HCT116 (cell line): ENCODE data around the gene SLC5A10.

ENCODE experiments used
- CBX3 ChIP-seq: IDR thresholded peaks from 2 replicates; pipeline ENCODE4 v1.6.1; 2012; ENCODE audit warnings: low read depth
- EZH2 ChIP-seq: fragments of 200-600 bp; sonication (generic); IDR thresholded peaks from 2 replicates; pipeline ENCODE4 v1.6.1; 2017; ENCODE audit warnings: antibody characterized with exemption, mixed run types
- POLR2A ChIP-seq: IDR thresholded peaks from 2 replicates; pipeline ENCODE4 v1.7.0; 2011; ENCODE audit warnings: borderline replicate concordance; ENCODE audit not compliant: insufficient read depth, insufficient read length; ENCODE audit errors: extremely low read depth
- POLR2AphosphoS5 ChIP-seq: IDR thresholded peaks from 2 replicates; pipeline ENCODE4 v1.6.1; 2011; ENCODE audit warnings: mild to moderate bottlenecking, low read depth, low read length, moderate library complexity
- TF ChIP-seq, protein P1 (sequence below), 3 experiments: fragments of 200-600 bp in 1 of 3; sonication (generic) in 1 of 3; IDR thresholded peaks in 2 of 3; conservative IDR thresholded peaks in 1 of 3; 2 replicates each; pipeline ENCODE4 v1.5.1; 2012 to 2017; ENCODE audit warnings: low read depth in 2 of 3, low read length in 2 of 3, antibody characterized with exemption in 1 of 3, borderline replicate concordance in 1 of 3, control low read depth in 1 of 3, mild to moderate bottlenecking in 1 of 3, mixed read lengths in 1 of 3, mixed run types in 1 of 3, moderate library complexity in 1 of 3; ENCODE audit not compliant: insufficient read depth in 1 of 3
- TF ChIP-seq, protein P2 (sequence below): IDR thresholded peaks from 2 replicates; pipeline ENCODE4 v1.6.1; 2012
- TF ChIP-seq, protein P3 (sequence below): IDR thresholded peaks from 2 replicates; pipeline ENCODE4 v1.6.1; 2012; ENCODE audit warnings: low read depth

DNA sequence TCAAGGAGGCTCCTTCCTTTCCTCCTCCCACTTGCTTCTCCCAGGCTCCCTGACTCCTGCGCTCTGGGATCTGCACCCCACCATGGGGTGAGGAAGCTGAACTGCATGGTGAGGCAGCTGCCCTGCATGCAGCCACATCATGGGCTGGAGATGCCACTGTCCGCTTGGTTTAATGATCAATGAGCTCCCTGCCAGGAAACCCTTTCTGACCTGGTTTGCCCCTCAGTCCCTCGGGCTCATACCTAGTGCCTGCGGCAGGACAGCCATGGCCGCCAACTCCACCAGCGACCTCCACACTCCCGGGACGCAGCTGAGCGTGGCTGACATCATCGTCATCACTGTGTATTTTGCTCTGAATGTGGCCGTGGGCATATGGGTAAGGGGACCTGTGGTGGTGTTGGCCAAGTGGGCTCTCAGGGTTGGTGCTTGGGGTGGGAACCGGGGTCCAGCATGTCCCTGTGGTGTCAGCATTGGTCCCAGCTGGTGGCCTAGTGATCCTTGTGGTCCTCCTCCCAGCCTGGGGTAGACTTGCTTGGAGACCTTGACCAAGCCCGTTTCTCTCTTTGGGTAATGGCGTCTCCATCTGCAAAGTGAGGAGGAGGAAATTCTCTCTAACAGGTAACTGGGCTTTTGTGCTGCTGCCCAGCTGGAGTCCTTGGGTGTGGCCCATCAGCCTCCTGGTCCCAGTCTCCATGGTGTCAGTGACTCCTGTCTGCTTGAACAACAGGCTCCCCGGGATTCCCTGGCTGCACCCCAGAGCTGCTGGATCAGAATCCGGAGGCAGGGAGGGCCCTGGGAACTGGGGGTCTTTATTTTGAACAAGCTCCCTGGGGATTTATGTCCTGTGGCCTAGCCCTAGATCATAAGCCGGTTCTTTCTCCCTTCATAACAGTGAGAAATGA lies at the start of gene SLC5A10:
- TF ChIP-seq, protein P1, sequence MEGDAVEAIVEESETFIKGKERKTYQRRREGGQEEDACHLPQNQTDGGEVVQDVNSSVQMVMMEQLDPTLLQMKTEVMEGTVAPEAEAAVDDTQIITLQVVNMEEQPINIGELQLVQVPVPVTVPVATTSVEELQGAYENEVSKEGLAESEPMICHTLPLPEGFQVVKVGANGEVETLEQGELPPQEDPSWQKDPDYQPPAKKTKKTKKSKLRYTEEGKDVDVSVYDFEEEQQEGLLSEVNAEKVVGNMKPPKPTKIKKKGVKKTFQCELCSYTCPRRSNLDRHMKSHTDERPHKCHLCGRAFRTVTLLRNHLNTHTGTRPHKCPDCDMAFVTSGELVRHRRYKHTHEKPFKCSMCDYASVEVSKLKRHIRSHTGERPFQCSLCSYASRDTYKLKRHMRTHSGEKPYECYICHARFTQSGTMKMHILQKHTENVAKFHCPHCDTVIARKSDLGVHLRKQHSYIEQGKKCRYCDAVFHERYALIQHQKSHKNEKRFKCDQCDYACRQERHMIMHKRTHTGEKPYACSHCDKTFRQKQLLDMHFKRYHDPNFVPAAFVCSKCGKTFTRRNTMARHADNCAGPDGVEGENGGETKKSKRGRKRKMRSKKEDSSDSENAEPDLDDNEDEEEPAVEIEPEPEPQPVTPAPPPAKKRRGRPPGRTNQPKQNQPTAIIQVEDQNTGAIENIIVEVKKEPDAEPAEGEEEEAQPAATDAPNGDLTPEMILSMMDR (IDR thresholded peaks at IDR 0.05 in 2 of 3, conservative IDR thresholded peaks at IDR 0.05 in 1 of 3; ENCODE audit: borderline replicate concordance in 1 of 3, insufficient read depth in 1 of 3, low read depth in 2 of 3, low read length in 2 of 3), result peak; percentile 30 to 45 (median 42); a peak in 5 of 6 replicates
- TF ChIP-seq POLR2A (no peak), CBX3 (no peak), EZH2 (no peak), POLR2AphosphoS5 (no peak)
- TF ChIP-seq, protein P2, sequence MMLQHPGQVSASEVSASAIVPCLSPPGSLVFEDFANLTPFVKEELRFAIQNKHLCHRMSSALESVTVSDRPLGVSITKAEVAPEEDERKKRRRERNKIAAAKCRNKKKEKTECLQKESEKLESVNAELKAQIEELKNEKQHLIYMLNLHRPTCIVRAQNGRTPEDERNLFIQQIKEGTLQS, result no peak
- TF ChIP-seq, protein P3, sequence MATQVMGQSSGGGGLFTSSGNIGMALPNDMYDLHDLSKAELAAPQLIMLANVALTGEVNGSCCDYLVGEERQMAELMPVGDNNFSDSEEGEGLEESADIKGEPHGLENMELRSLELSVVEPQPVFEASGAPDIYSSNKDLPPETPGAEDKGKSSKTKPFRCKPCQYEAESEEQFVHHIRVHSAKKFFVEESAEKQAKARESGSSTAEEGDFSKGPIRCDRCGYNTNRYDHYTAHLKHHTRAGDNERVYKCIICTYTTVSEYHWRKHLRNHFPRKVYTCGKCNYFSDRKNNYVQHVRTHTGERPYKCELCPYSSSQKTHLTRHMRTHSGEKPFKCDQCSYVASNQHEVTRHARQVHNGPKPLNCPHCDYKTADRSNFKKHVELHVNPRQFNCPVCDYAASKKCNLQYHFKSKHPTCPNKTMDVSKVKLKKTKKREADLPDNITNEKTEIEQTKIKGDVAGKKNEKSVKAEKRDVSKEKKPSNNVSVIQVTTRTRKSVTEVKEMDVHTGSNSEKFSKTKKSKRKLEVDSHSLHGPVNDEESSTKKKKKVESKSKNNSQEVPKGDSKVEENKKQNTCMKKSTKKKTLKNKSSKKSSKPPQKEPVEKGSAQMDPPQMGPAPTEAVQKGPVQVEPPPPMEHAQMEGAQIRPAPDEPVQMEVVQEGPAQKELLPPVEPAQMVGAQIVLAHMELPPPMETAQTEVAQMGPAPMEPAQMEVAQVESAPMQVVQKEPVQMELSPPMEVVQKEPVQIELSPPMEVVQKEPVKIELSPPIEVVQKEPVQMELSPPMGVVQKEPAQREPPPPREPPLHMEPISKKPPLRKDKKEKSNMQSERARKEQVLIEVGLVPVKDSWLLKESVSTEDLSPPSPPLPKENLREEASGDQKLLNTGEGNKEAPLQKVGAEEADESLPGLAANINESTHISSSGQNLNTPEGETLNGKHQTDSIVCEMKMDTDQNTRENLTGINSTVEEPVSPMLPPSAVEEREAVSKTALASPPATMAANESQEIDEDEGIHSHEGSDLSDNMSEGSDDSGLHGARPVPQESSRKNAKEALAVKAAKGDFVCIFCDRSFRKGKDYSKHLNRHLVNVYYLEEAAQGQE, result no peak
